NB4 (cell line): ENCODE measurements around the gene USP10.

Experiments
- MYC ChIP-seq: IDR thresholded peaks from 2 replicates; pipeline ENCODE4 v1.6.1; 2011; ENCODE audit warnings: low read depth, low read length
- POLR2A ChIP-seq: IDR thresholded peaks from 2 replicates; pipeline ENCODE4 v1.6.1; 2011; ENCODE audit warnings: mild to moderate bottlenecking; ENCODE audit not compliant: insufficient read length; ENCODE audit errors: extremely low read depth
- TF ChIP-seq, protein P1 (sequence below): IDR thresholded peaks from one replicate; pipeline ENCODE4 v1.5.1; 2012; ENCODE audit warnings: low read depth, low read length
- TF ChIP-seq, protein P2 (sequence below): IDR thresholded peaks from 2 replicates; pipeline ENCODE4 v1.6.1; 2011; ENCODE audit warnings: low read depth, low read length

- TF ChIP-seq, protein P1, sequence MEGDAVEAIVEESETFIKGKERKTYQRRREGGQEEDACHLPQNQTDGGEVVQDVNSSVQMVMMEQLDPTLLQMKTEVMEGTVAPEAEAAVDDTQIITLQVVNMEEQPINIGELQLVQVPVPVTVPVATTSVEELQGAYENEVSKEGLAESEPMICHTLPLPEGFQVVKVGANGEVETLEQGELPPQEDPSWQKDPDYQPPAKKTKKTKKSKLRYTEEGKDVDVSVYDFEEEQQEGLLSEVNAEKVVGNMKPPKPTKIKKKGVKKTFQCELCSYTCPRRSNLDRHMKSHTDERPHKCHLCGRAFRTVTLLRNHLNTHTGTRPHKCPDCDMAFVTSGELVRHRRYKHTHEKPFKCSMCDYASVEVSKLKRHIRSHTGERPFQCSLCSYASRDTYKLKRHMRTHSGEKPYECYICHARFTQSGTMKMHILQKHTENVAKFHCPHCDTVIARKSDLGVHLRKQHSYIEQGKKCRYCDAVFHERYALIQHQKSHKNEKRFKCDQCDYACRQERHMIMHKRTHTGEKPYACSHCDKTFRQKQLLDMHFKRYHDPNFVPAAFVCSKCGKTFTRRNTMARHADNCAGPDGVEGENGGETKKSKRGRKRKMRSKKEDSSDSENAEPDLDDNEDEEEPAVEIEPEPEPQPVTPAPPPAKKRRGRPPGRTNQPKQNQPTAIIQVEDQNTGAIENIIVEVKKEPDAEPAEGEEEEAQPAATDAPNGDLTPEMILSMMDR = no peak
- TF ChIP-seq MYC (no peak), POLR2A (no peak)
- TF ChIP-seq, protein P2, sequence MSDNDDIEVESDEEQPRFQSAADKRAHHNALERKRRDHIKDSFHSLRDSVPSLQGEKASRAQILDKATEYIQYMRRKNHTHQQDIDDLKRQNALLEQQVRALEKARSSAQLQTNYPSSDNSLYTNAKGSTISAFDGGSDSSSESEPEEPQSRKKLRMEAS = no peak
Measured at GRCh38 chr16:84658690-84659089, 41.1 kb upstream of the USP10 start.
